PC-3 (cell line): ENCODE results near the gene ART4. TPM values are rescaled to one million over a fixed set of nuclear protein-coding genes. Genes with fewer than 3 reads are reported as not detected.

Experiments used
- ATAC-seq: fragments of 200-7000 bp; cut with Tn5 transposase; 2 replicates; pipeline ENCODE4 v1.9.1; 2020; ENCODE audit warnings: mild to moderate bottlenecking, moderate library complexity
- BruUV-seq: library from RNA; stranded (reverse); fragments of 400-500 nt; replicated peaks from 2 replicates; lab custom pipeline; 2021; lab: Mats Ljungman, UMichigan
- CTCF ChIA-PET: fragments of 300-600 bp; sonication (Branson Sonifier 250); formaldehyde crosslinking; loops from one replicate; lab custom pipeline; 2022; ENCODE audit warnings: antibody characterized with exemption; lab: Charles Lee
- POLR2A ChIA-PET: fragments of 300-600 bp; sonication (Branson Sonifier 250); formaldehyde crosslinking; loops from one replicate; lab custom pipeline; 2022; ENCODE audit warnings: antibody characterized with exemption; ENCODE audit not compliant: unreplicated experiment; lab: Charles Lee
- DNase-seq: peaks from one replicate; pipeline ENCODE4 v3.0.0-alpha.2; 2015
- H2AFZ ChIP-seq: fragments of 300-600 bp; sonication (generic); 2 replicates; pipeline ENCODE4 v1.6.0; 2016; ENCODE audit warnings: antibody characterized with exemption, low read length
- H3F3A ChIP-seq: fragments of 300-600 bp; sonication (generic); one replicate; pipeline ENCODE4 v1.6.0; 2017; ENCODE audit warnings: antibody characterized with exemption, low read length, control low read depth, mild to moderate bottlenecking; ENCODE audit not compliant: unreplicated experiment
- H3K27ac ChIP-seq: fragments of 300-600 bp; sonication (generic); 2 replicates; pipeline ENCODE4 v1.5.1; 2016; ENCODE audit warnings: mild to moderate bottlenecking, low read length
- H3K27me3 ChIP-seq: fragments of 300-600 bp; sonication (generic); 2 replicates; pipeline ENCODE4 v1.6.1; 2016; ENCODE audit warnings: low read length, mixed read lengths
- H3K36me3 ChIP-seq: fragments of 300-600 bp; sonication (generic); 2 replicates; pipeline ENCODE4 v1.6.1; 2016; ENCODE audit warnings: low read depth, mixed run types, low read length, mixed read lengths
- H3K4me1 ChIP-seq: fragments of 300-600 bp; sonication (generic); 2 replicates; pipeline ENCODE4 v1.5.1; 2016; ENCODE audit warnings: low read length; ENCODE audit not compliant: insufficient read depth
- H3K4me2 ChIP-seq: fragments of 300-600 bp; sonication (generic); 2 replicates; pipeline ENCODE4 v1.6.0; 2016; ENCODE audit warnings: low read length
- H3K4me3 ChIP-seq: fragments of 300-600 bp; sonication (generic); 2 replicates; pipeline ENCODE4 v1.5.1; 2016; ENCODE audit warnings: mild to moderate bottlenecking, low read length, mixed read lengths
- H3K79me2 ChIP-seq: fragments of 300-600 bp; sonication (generic); 2 replicates; pipeline ENCODE4 v1.6.1; 2017; ENCODE audit warnings: low read length, mixed read lengths
- H3K9ac ChIP-seq: fragments of 300-600 bp; sonication (generic); 2 replicates; pipeline ENCODE4 v1.6.0; 2016; ENCODE audit warnings: mild to moderate bottlenecking, low read length
- H3K9me2 ChIP-seq: fragments of 300-600 bp; sonication (generic); replicated peaks from 2 replicates; pipeline ENCODE4 v1.6.1; 2016; ENCODE audit warnings: mixed run types, low read length, mixed read lengths
- H3K9me3 ChIP-seq: fragments of 300-600 bp; sonication (generic); 2 replicates; pipeline ENCODE4 v1.6.1; 2016; ENCODE audit warnings: low read length, mixed read lengths
- H4K20me1 ChIP-seq: fragments of 300-600 bp; sonication (generic); 2 replicates; pipeline ENCODE4 v1.6.1; 2016; ENCODE audit warnings: low read length, mixed read lengths
- EZH2 ChIP-seq: fragments of 300-600 bp; sonication (generic); IDR thresholded peaks from one replicate; pipeline ENCODE4 v1.6.1; 2017; ENCODE audit warnings: antibody characterized with exemption, mild to moderate bottlenecking, low read length; ENCODE audit not compliant: unreplicated experiment
- EZH2phosphoT487 ChIP-seq: fragments of 300-600 bp; sonication (generic); IDR thresholded peaks from 2 replicates; pipeline ENCODE4 v1.6.1; 2018; ENCODE audit warnings: mild to moderate bottlenecking, antibody characterized with exemption, low read length, borderline replicate concordance
- intact Hi-C: fragments of 100-400 bp; cut with micrococcal nuclease; formaldehyde crosslinking; loops from 2 replicates; pipeline ENCODE4 v1.9.0; 2023
- total RNA-seq: library from RNA; depleted of rRNA; stranded (reverse); fragments of >200 nt; gene quantifications from 2 replicates; pipeline ENCODE4 v1.2.3, GENCODE V29; 2014
- TF ChIP-seq, protein P1 (sequence below): fragments of 300-600 bp; sonication (generic); conservative IDR thresholded peaks from 2 replicates; pipeline ENCODE4 v1.5.1; 2017; ENCODE audit warnings: antibody characterized with exemption, low read depth, mild to moderate bottlenecking, low read length

The ART4 gene
- total RNA-seq, 1 experiment from 2014 or later, result not detected

DNA sequence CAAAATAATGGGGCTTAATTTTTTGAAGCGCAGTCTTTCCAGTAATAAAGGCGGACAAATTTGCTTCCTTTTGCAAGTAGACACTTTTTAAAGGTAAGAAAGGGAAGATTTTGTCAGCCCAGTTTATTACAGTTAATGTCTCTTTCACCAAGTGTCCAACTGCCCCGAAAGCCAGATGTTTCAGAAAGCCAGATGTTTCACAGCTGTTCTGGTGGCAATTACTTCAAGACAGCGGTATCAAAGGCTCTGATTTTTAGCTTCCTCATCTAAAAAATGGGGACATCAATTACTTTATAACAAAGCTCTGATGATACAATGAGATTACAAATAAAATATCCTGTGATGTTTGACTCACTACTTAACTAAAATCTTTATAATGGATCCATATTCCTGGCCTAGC, 41.1 kb downstream of the ART4 start:
- no TSS peak for BruUV-seq
- peaks cover 10% of the 10 kb centered on the region; the same call in 1 of the 2 replicates for H3K4me1 ChIP-seq
- H3K9me2 ChIP-seq, result no peaks in the 10 kb centered on the region
- H3K4me3 ChIP-seq, result peak overlapping the region; percentile 96
- peak overlapping the region; percentile 92 for H3K9ac ChIP-seq
- peaks cover 57% of the 10 kb centered on the region for H3K79me2 ChIP-seq
- peak overlapping the region; percentile 90 for H3K4me2 ChIP-seq
- ATAC-seq (no peak), DNase-seq (no peak)
- no peaks in the 10 kb centered on the region for H3F3A ChIP-seq
- ChIA-PET CTCF (interaction anchor here (0.7 kb wide), 1 partner anchor 196 kb away, joined by 9 read pairs; no protein-coding TSS in a partner anchor), POLR2A (interaction anchor here (0.7 to 1.2 kb wide), 2 partner anchors 27 to 31 kb away, joined by 7 to 9 read pairs; a partner anchor contains a TSS)
- H2AFZ ChIP-seq, result no peak overlapping the region
- no peaks in the 10 kb centered on the region for H3K27me3 ChIP-seq
- peaks cover 16% of the 10 kb centered on the region for H4K20me1 ChIP-seq
- no peaks in the 10 kb centered on the region for H3K9me3 ChIP-seq
- H3K36me3 ChIP-seq, result peaks cover 29% of the 10 kb centered on the region
- intact Hi-C loops, result loop anchor here (10.0 kb wide), 1 partner anchor 77 kb away; no protein-coding TSS in a partner anchor
- TF ChIP-seq, protein P1, sequence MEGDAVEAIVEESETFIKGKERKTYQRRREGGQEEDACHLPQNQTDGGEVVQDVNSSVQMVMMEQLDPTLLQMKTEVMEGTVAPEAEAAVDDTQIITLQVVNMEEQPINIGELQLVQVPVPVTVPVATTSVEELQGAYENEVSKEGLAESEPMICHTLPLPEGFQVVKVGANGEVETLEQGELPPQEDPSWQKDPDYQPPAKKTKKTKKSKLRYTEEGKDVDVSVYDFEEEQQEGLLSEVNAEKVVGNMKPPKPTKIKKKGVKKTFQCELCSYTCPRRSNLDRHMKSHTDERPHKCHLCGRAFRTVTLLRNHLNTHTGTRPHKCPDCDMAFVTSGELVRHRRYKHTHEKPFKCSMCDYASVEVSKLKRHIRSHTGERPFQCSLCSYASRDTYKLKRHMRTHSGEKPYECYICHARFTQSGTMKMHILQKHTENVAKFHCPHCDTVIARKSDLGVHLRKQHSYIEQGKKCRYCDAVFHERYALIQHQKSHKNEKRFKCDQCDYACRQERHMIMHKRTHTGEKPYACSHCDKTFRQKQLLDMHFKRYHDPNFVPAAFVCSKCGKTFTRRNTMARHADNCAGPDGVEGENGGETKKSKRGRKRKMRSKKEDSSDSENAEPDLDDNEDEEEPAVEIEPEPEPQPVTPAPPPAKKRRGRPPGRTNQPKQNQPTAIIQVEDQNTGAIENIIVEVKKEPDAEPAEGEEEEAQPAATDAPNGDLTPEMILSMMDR, result no peak
- TF ChIP-seq EZH2phosphoT487 (no peak), EZH2 (no peak)
- H3K27ac ChIP-seq, result no peak overlapping the region

- H2AFZ ChIP-seq, result no peak overlapping the region
- no peaks in the 10 kb centered on the region for H4K20me1 ChIP-seq
- H3K4me1 ChIP-seq, result no peaks in the 10 kb centered on the region
- no TSS peak for BruUV-seq
- ChIA-PET CTCF (no interaction called here), POLR2A (no interaction called here)
- peaks cover 71% of the 10 kb centered on the region for H3K36me3 ChIP-seq
- H3K4me3 ChIP-seq, result no peak overlapping the region
- intact Hi-C loops, result no loop called here
- H3F3A ChIP-seq, result no peaks in the 10 kb centered on the region
- no peaks in the 10 kb centered on the region for H3K27me3 ChIP-seq
- H3K4me2 ChIP-seq, result no peak overlapping the region
- DNase-seq, result no peak
- no peaks in the 10 kb centered on the region for H3K9me3 ChIP-seq
- peaks cover 29% of the 10 kb centered on the region for H3K79me2 ChIP-seq
- no peak for ATAC-seq
- no peak overlapping the region for H3K9ac ChIP-seq
- no peak overlapping the region for H3K27ac ChIP-seq
- H3K9me2 ChIP-seq, result no peaks in the 10 kb centered on the region
- no peak for TF ChIP-seq EZH2phosphoT487
- no peak for TF ChIP-seq EZH2
- TF ChIP-seq, protein P1, result no peak
Measured at GRCh38 chr12:14795028-14795448, 48.3 kb downstream of the ART4 start.

DNA sequence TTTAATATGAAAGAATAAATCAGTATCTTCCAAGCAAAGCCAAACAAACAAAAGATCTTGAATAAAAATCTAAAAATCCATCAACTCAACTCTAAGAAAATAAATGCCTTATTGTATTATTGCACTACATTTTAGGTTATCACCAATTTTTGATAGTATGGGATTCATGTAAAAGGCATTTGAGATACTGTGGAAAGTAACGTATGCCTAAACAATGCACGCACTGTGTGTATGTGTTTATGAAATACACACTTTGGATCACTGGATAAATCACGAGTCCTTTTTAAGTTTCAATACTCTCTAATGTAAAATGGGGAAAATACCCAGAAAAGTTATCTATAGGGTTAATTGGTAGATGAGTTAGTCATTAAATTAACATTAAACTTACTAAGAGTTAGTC, 57.8 kb downstream of the ART4 start:
- BruUV-seq, result no TSS peak
- no peaks in the 10 kb centered on the region for H3K4me1 ChIP-seq
- H3K27me3 ChIP-seq, result no peaks in the 10 kb centered on the region
- H2AFZ ChIP-seq, result no peak overlapping the region
- no peak for ATAC-seq
- H3K36me3 ChIP-seq, result peaks cover 20% of the 10 kb centered on the region
- no peaks in the 10 kb centered on the region for H4K20me1 ChIP-seq
- H3K4me2 ChIP-seq, result no peak overlapping the region
- no peaks in the 10 kb centered on the region for H3F3A ChIP-seq
- no peak overlapping the region for H3K9ac ChIP-seq
- H3K79me2 ChIP-seq, result no peaks in the 10 kb centered on the region
- TF ChIP-seq, protein P1, result no peak
- no peak for TF ChIP-seq EZH2
- TF ChIP-seq EZH2phosphoT487, result no peak
- no peaks in the 10 kb centered on the region for H3K9me2 ChIP-seq
- H3K4me3 ChIP-seq, result no peak overlapping the region
- CTCF ChIA-PET, result interaction anchor here (0.6 kb wide), 1 partner anchor 61 kb away, joined by 4 read pairs; no protein-coding TSS in a partner anchor
- intact Hi-C loops, result no loop called here
- no peak for DNase-seq
- no peaks in the 10 kb centered on the region for H3K9me3 ChIP-seq
- H3K27ac ChIP-seq, result no peak overlapping the region
- POLR2A ChIA-PET, result no interaction called here
